Measurements from ENCODE around the gene SLC22A12.
A peak's percentile ranks its signal among the peaks of the same experiment; 100 is the strongest.

SLC22A12 gene

DNA sequence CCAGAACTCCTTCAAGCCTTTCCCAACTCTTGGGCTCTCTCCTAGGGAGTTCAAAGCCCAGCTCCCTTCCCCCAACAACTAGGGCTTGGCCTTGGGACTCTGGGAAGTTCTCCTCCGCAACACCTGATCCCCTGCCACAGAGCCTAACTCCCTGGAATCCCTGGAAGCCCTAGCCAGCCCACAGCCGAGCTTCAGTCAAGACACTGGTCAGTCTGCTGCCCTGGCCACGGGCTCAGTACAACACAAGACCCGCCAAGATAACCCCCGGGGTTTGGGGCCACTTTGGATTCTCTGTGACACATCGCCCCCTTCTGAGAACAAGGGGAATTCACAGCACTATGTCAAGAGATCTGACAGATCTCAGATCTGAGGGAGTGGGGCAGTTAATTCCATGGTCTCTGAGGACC lies 58.3 kb downstream of the SLC22A12 start:
- DNase-seq (ENCODE audit: low spot score), result peak; percentile 17

DNA sequence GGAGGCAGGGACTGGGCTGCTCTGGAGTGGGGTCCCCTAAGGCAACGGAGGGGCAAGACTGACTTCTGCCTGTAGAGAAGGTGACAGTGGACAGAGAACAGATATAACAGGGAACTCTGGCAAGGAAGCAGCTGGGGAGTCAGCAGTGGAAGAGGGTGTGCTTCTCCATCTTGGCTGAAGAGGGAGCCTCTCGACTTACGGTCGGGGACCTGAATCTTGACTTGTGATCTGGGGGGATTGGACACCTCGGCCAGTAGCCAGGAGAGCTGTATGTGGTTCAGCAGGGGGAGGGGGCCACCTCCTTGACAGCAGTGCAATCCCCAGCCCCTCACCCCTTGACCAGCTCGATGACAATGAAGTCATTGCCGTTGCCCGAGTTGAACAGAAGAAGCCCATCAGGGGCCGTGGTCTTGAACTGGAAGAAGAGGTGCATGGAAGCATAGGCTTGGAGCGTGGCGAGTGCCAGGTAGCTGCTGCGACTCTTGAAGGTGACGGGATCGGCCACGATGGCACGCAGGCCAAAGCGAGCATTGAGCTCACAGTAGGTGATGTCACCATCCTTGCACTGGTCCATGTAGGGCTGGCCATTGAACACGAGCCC lies 60.0 kb downstream of the SLC22A12 start:
- DNase-seq (ENCODE audit: low spot score), result peak; percentile 6

Measured in activated CD4-positive, alpha-beta T cell treated with anti-CD3 and anti-CD28 coated beads, Interleukin-2, Interleukin-4, amounts not matched to agents 100 ng/mL and 50 ng/mL, durations not matched to agents 16 hours and 8 hours (primary cell).